Progenitor cell of endocrine pancreas (in vitro differentiated cells): ENCODE data around the gene TIMMDC1. TPM values are rescaled to one million over a fixed set of nuclear protein-coding genes. Genes with fewer than 3 reads are reported as not detected.
A peak's percentile ranks its signal among the peaks of the same experiment; 100 is the strongest.

Experiments
- DNase-seq: peaks from one replicate; pipeline ENCODE4 v3.0.0; 2021; ENCODE audit warnings: low spot score; ENCODE audit not compliant: unreplicated experiment
- H3K27ac Mint-ChIP-seq: 2 replicates; pipeline ENCODE4 v1.8.0; 2021; ENCODE audit warnings: mild to moderate bottlenecking, moderate library complexity, mixed read lengths
- H3K27me3 Mint-ChIP-seq: 2 replicates; pipeline ENCODE4 v1.8.0; 2021; ENCODE audit warnings: mixed read lengths
- H3K36me3 Mint-ChIP-seq: 2 replicates; pipeline ENCODE4 v1.8.0; 2022; ENCODE audit warnings: mixed read lengths; ENCODE audit not compliant: insufficient read depth
- H3K4me1 Mint-ChIP-seq: 2 replicates; pipeline ENCODE4 v1.8.0; 2021; ENCODE audit warnings: low read depth, mixed read lengths
- H3K4me3 Mint-ChIP-seq: 2 replicates; pipeline ENCODE4 v1.8.0; 2021; ENCODE audit warnings: low read depth, mild to moderate bottlenecking, moderate library complexity, mixed read lengths
- H3K9me3 Mint-ChIP-seq: 2 replicates; pipeline ENCODE4 v1.8.0; 2021; ENCODE audit warnings: low read depth, mixed read lengths
- total RNA-seq: library from RNA; stranded (reverse); gene quantifications from 2 replicates; pipeline ENCODE4 v1.2.1, GENCODE V29; 2021
- TF ChIP-seq, protein P1 (sequence below): fragments of 200-600 bp; sonication (generic); IDR thresholded peaks from one replicate; pipeline ENCODE4 v1.5.0; 2021; ENCODE audit warnings: antibody characterized with exemption, mild to moderate bottlenecking; ENCODE audit not compliant: unreplicated experiment

The TIMMDC1 gene
- total RNA-seq, 1 donor from 2014 or later: 91.1 TPM

DNA sequence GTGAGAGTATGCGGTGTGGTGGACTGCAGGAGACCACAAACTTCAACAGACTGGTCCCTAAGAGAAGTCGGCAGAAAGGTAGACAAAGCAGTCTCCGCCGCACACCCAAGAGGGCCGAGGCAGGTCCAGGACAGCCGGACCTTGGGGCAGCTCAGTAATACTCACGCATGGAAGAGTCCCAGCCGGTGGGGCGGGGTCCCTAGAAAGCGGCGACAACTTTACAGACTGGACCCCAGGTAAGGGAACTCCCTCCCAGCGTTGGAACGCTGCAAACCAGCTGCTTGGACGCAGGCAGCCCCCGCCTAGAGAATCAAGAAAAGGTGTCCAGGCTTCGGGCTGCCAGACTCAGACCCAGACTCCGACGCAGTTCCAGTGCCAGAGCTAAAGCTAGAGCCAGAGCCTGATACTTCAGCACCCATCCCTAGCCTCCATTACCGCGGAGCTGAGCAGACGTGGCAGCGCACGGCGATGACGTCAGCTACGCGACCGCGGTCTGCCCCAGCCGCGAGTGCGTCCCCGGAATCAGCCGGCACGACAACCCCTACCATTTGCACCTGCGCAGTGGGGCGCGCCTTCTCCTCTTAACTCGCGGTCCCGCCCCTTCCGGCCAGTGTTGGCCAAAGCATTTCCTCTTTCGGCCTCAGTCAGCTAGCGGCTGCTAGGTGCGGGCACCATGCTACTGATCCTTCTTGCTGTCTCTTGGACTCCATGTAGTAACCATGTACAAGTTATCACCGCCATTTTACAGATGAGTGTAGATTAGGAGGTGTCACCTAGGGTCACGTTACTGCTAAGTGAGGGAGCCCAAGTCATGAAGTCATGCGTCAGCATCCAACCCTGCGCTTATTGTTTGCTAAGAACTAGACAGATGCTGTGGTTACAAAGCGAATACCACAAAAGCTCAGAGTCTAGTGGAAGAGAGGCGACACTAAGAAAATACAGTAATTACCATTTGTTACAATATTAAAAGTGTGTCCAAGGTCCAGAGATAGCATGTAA, 34.9 kb upstream of the TIMMDC1 start, which contains the start of gene TMEM39A:
TMEM39A (minus strand) TSS at position 445 of the 999 bp plus-strand sequence. CDS start 1,541 bp downstream, outside the sequence.
- Mint-ChIP-seq H3K4me1 (peaks cover 16% of the 10 kb centered on the region), H3K27ac (peak within 1 kb of the TSS; percentile 99), H3K36me3 (no peaks in the 10 kb centered on the region), H3K4me3 (peak within 1 kb of the TSS; percentile 97), H3K9me3 (peaks cover 4% of the 10 kb centered on the region), H3K27me3 (peaks cover 4% of the 10 kb centered on the region)
- TF ChIP-seq, protein P1, sequence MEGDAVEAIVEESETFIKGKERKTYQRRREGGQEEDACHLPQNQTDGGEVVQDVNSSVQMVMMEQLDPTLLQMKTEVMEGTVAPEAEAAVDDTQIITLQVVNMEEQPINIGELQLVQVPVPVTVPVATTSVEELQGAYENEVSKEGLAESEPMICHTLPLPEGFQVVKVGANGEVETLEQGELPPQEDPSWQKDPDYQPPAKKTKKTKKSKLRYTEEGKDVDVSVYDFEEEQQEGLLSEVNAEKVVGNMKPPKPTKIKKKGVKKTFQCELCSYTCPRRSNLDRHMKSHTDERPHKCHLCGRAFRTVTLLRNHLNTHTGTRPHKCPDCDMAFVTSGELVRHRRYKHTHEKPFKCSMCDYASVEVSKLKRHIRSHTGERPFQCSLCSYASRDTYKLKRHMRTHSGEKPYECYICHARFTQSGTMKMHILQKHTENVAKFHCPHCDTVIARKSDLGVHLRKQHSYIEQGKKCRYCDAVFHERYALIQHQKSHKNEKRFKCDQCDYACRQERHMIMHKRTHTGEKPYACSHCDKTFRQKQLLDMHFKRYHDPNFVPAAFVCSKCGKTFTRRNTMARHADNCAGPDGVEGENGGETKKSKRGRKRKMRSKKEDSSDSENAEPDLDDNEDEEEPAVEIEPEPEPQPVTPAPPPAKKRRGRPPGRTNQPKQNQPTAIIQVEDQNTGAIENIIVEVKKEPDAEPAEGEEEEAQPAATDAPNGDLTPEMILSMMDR: peak; percentile 20
- peak; percentile 98 for DNase-seq

DNA sequence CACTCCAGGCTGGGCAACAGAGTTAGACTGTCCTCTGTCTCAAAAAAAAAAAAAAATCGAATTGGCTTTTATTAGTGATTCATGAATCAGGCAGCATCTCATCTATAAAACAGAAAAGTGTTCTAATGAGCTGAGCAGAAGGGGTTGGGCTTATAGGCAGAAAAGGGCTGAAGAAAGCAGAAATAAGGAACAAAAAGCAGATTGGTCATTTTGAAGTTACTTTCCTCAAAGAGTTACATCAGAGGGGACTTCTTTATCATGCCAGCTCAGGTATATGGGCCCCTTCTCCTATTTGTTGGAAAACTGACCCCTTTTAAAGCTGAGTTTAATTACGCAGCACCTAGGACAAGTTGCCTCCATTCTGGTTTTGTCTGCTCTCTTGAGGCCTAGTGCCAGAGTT, 30.3 kb upstream of the TIMMDC1 start:
- H3K27me3 Mint-ChIP-seq: peaks cover 4% of the 10 kb centered on the region
- peaks cover 4% of the 10 kb centered on the region for H3K9me3 Mint-ChIP-seq
- no peak for DNase-seq
- H3K36me3 Mint-ChIP-seq: no peaks in the 10 kb centered on the region
- H3K4me1 Mint-ChIP-seq: peaks cover 21% of the 10 kb centered on the region
- H3K27ac Mint-ChIP-seq: no peak overlapping the region
- TF ChIP-seq, protein P1: no peak
- H3K4me3 Mint-ChIP-seq: peak overlapping the region; percentile 89

DNA sequence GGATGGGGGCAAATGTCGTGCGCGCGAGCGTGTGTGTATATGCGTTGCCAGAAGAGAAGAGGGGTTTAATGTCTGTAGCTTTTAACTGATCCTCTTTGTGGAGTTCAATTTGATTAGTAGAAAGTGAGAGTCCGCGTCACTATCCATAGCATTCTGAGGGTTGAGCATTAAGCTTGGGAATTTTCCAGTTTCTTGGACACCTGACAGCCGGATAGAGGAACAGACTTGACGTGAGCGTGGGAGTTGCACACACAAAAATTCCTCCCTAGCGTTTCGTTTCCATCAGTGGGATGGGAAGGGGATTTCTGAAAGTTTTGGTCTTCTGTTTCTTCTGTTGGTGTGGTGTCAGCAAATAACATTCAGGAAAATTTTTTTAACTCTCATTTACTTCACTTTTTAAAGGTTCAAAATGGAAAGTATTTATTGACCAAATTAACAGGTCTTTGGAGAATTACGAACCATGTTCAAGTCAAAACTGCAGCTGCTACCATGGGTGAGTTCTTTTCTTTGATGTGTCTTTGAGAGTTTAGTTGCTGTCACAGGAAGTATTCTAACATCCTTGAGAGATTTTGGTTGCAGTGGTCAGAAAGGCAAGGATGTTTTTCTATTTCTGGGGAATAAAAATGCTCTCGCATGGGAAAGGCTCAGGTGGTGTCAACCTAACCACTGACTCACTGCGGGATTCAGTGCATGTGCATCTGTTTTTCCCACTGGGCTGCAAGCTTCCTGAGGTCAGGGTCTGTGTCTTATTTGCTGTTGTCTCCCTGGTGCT, 28.7 kb upstream of the TIMMDC1 start:
- Mint-ChIP-seq H3K27ac (peak overlapping the region; percentile 91), H3K4me1 (peaks cover 15% of the 10 kb centered on the region), H3K9me3 (no peaks in the 10 kb centered on the region), H3K4me3 (peak overlapping the region; percentile 89), H3K27me3 (peaks cover 4% of the 10 kb centered on the region), H3K36me3 (no peaks in the 10 kb centered on the region)
- no peak for DNase-seq
- TF ChIP-seq, protein P1: no peak

DNA sequence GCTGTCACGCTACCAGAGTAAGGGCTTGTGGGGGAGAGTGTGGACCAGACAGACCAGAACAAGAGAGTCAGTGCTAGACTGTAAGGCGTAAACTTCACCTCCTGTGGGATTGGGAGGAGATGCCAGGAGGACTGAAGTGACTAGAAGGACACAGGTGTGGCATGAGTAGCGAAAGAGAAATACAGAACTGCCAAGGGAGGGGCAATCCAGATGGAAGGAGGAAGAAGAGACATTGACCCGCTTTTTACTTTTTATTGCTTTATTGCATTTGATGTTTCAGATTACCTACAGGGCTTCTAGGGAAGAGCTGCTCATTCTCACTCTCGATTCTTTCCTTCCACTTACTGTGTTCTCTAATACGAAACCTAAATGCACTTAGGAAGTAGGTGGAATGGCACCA, 27.5 kb upstream of the TIMMDC1 start:
- H3K9me3 Mint-ChIP-seq: no peaks in the 10 kb centered on the region
- no peak overlapping the region for H3K27ac Mint-ChIP-seq
- H3K36me3 Mint-ChIP-seq: peaks cover 4% of the 10 kb centered on the region
- peaks cover 15% of the 10 kb centered on the region for H3K4me1 Mint-ChIP-seq
- peak overlapping the region; percentile 15 for H3K4me3 Mint-ChIP-seq
- peaks cover 4% of the 10 kb centered on the region for H3K27me3 Mint-ChIP-seq
- no peak for DNase-seq
- TF ChIP-seq, protein P1: no peak

DNA sequence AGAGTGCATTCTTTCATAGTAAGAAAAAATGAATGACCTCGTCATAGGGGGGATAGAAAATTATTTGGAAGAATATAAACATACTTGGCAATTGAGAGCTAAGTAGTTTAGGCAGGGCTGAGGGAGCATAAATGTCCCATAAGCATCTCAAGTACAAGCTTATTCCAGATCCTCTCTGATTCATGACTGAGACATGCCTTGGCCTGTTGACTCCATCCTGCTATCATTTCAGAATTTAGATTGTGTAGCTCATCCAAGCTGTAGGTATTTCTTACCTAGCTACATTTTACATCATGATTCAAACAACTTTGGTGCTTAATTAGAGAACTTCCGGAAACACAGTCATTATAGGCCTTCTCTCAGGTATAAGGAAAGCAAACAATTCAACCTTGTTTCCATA, 17.3 kb upstream of the TIMMDC1 start:
- Mint-ChIP-seq H3K4me3 (no peak overlapping the region), H3K27ac (no peak overlapping the region), H3K36me3 (peaks cover 18% of the 10 kb centered on the region), H3K9me3 (no peaks in the 10 kb centered on the region), H3K4me1 (no peaks in the 10 kb centered on the region), H3K27me3 (no peaks in the 10 kb centered on the region)
- TF ChIP-seq, protein P1: no peak
- no peak for DNase-seq
